Measurements from ENCODE around the gene PEX11A. TPM values are rescaled to one million over a fixed set of nuclear protein-coding genes. Genes with fewer than 3 reads are reported as not detected.

PEX11A gene
- total RNA-seq, 1 experiment from 2014 or later = 1.3 TPM

- H3K4me1 Mint-ChIP-seq = peaks cover 4 to 8% of the 10 kb centered on the region in 2 experiments; a peak in 2 of 4 replicates
- no peak overlapping the region for H2AK5ac ChIP-seq (ENCODE audit: insufficient read length, low read length)
- no peak overlapping the region for H4K91ac ChIP-seq (ENCODE audit: insufficient read length, low read depth, low read length)
Observed at GRCh38 chr15:89677381-89677780, 13.2 kb downstream of the PEX11A start.

More at GRCh38 chr15:89677381-89677780, 13.2 kb downstream of the PEX11A start:
- no peak for TF ChIP-seq CTCF (conservative IDR thresholded peaks at IDR 0.05)
- no peak overlapping the region for H3K14ac ChIP-seq (ENCODE audit: insufficient read depth, low read length)
- no peaks in the 10 kb centered on the region for H3K9me3 ChIP-seq (ENCODE audit: control insufficient read depth, low read depth, low read length)
- H2AFZ ChIP-seq (ENCODE audit: low read length) = no peak overlapping the region
- H2BK20ac ChIP-seq (ENCODE audit: low read depth, low read length, poor library complexity, severe bottlenecking) = no peak overlapping the region
- H3K4me2 ChIP-seq (ENCODE audit: insufficient read depth, insufficient read length, low read length) = no peak overlapping the region
- H3K27ac Mint-ChIP-seq = no peak overlapping the region
- no peak overlapping the region for H2BK120ac ChIP-seq (ENCODE audit: low read depth, low read length, poor library complexity, severe bottlenecking)
- no peak overlapping the region for H2BK12ac ChIP-seq (ENCODE audit: insufficient read length, low read depth, low read length)
- H3K79me1 ChIP-seq (ENCODE audit: insufficient read depth, low read depth, low read length, poor library complexity, severe bottlenecking) = no peaks in the 10 kb centered on the region
- no CpG with 5 or more reads among the region's 1 CpG for WGBS (ENCODE audit: extremely low coverage, insufficient read length, low lambda C conversion rate)
- no peak overlapping the region for H3K27ac ChIP-seq (ENCODE audit: insufficient read length, low read depth, low read length)
- H3K79me2 ChIP-seq (ENCODE audit: insufficient read depth, low read length) = no peaks in the 10 kb centered on the region
- H3T11ph ChIP-seq (ENCODE audit: low read length) = no peak overlapping the region
- no peak overlapping the region for H3K18ac ChIP-seq (ENCODE audit: insufficient read length, low read depth, low read length)
- H4K20me1 ChIP-seq (ENCODE audit: control insufficient read depth, insufficient read depth, insufficient read length) = no peaks in the 10 kb centered on the region
- H3K23me2 ChIP-seq (ENCODE audit: insufficient read length, low read depth, low read length, poor library complexity, severe bottlenecking) = no peaks in the 10 kb centered on the region
- H3K36me3 Mint-ChIP-seq (ENCODE audit: insufficient read depth in 1 of 3, low read depth in 3 of 3) = no peaks in the 10 kb centered on the region
- H3K4me3 Mint-ChIP-seq = no peak overlapping the region
- H4K8ac ChIP-seq (replicated peaks; ENCODE audit: insufficient read length, low read depth, low read length) = no peak overlapping the region
- H2BK15ac ChIP-seq (ENCODE audit: low read depth, low read length) = no peak overlapping the region
- H2BK5ac ChIP-seq (ENCODE audit: insufficient read length, low read length) = no peak overlapping the region
- no peaks in the 10 kb centered on the region for H3K27me3 ChIP-seq (ENCODE audit: insufficient read depth, low read length)
- no peaks in the 10 kb centered on the region for H3K9me3 Mint-ChIP-seq
- H4K5ac ChIP-seq (ENCODE audit: insufficient read length, low read depth, low read length) = no peak overlapping the region
- H3K23ac ChIP-seq (ENCODE audit: insufficient read length, low read depth, low read length) = no peak overlapping the region
- H3K56ac ChIP-seq (ENCODE audit: insufficient read length, low read depth, low read length) = no peak overlapping the region
- no peak for DNase-seq
- peaks cover 22% of the 10 kb centered on the region for H3K27me3 Mint-ChIP-seq (ENCODE audit: low read depth)
- no peak overlapping the region for H3K9ac ChIP-seq (ENCODE audit: extremely low read depth, insufficient read length, low read length)
- no peaks in the 10 kb centered on the region for H3K4me1 ChIP-seq (ENCODE audit: insufficient read depth, low read length)
- H3K4ac ChIP-seq (ENCODE audit: low read depth, low read length) = no peak overlapping the region

Measured in H9 (cell line).